Neural crest cell (in vitro differentiated cells): ENCODE measurements around the gene LCN2. TPM values are rescaled to one million over a fixed set of nuclear protein-coding genes. Genes with fewer than 3 reads are reported as not detected.

Experiments
- DNase-seq: peaks from one replicate; pipeline ENCODE4 v3.0.0; 2021; ENCODE audit warnings: low read depth, mixed read lengths, low spot score
- H3K27ac Mint-ChIP-seq: one replicate; pipeline ENCODE4 v1.8.0; 2021; ENCODE audit warnings: mild to moderate bottlenecking, mixed read lengths; ENCODE audit not compliant: unreplicated experiment
- H3K27me3 Mint-ChIP-seq: 2 replicates; pipeline ENCODE4 v1.8.0; 2021; ENCODE audit warnings: low read depth, mild to moderate bottlenecking, mixed read lengths
- H3K36me3 Mint-ChIP-seq: 2 replicates; pipeline ENCODE4 v1.8.0; 2021; ENCODE audit warnings: low read depth, mild to moderate bottlenecking, mixed read lengths
- H3K4me1 Mint-ChIP-seq: 2 replicates; pipeline ENCODE4 v1.8.0; 2021; ENCODE audit warnings: mixed read lengths
- H3K4me3 Mint-ChIP-seq: one replicate; pipeline ENCODE4 v1.8.0; 2021; ENCODE audit warnings: mild to moderate bottlenecking, mixed read lengths
- H3K9me3 Mint-ChIP-seq: 2 replicates; pipeline ENCODE4 v1.8.0; 2021; ENCODE audit warnings: mixed read lengths
- total RNA-seq: library from RNA; stranded (reverse); gene quantifications from 2 replicates; pipeline ENCODE4 v1.2.1, GENCODE V29; 2021
- TF ChIP-seq, protein P1 (sequence below): fragments of 200-600 bp; sonication (generic); conservative IDR thresholded peaks from 2 replicates; pipeline ENCODE4 v1.5.0; 2021; ENCODE audit warnings: antibody characterized with exemption, mild to moderate bottlenecking

The LCN2 gene
- total RNA-seq, 1 donor from 2014 or later: not detected

DNA sequence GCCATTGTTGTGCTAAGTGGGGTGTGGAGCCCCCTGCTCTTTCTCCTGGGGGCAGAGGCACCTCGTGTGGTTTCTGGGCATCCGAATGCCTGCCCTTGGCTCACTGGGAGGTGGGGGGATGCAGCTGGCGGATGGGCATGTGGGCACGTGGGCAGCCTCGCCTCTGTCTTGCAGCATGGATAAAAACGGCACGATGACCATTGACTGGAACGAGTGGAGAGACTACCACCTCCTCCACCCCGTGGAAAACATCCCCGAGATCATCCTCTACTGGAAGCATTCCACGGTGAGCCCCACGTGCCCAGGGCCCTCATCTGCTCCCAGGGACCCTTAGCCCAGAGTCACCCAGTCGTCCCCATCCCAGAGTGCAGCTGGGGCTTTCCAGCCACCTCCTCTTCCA, 47.1 kb upstream of the LCN2 start:
- TF ChIP-seq, protein P1, sequence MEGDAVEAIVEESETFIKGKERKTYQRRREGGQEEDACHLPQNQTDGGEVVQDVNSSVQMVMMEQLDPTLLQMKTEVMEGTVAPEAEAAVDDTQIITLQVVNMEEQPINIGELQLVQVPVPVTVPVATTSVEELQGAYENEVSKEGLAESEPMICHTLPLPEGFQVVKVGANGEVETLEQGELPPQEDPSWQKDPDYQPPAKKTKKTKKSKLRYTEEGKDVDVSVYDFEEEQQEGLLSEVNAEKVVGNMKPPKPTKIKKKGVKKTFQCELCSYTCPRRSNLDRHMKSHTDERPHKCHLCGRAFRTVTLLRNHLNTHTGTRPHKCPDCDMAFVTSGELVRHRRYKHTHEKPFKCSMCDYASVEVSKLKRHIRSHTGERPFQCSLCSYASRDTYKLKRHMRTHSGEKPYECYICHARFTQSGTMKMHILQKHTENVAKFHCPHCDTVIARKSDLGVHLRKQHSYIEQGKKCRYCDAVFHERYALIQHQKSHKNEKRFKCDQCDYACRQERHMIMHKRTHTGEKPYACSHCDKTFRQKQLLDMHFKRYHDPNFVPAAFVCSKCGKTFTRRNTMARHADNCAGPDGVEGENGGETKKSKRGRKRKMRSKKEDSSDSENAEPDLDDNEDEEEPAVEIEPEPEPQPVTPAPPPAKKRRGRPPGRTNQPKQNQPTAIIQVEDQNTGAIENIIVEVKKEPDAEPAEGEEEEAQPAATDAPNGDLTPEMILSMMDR: no peak
- DNase-seq: no peak
- Mint-ChIP-seq H3K9me3 (no peaks in the 10 kb centered on the region), H3K4me1 (peaks cover 28% of the 10 kb centered on the region), H3K36me3 (no peaks in the 10 kb centered on the region), H3K27ac (peak overlapping the region; percentile 19), H3K4me3 (peak overlapping the region; percentile 13), H3K27me3 (no peaks in the 10 kb centered on the region)

DNA sequence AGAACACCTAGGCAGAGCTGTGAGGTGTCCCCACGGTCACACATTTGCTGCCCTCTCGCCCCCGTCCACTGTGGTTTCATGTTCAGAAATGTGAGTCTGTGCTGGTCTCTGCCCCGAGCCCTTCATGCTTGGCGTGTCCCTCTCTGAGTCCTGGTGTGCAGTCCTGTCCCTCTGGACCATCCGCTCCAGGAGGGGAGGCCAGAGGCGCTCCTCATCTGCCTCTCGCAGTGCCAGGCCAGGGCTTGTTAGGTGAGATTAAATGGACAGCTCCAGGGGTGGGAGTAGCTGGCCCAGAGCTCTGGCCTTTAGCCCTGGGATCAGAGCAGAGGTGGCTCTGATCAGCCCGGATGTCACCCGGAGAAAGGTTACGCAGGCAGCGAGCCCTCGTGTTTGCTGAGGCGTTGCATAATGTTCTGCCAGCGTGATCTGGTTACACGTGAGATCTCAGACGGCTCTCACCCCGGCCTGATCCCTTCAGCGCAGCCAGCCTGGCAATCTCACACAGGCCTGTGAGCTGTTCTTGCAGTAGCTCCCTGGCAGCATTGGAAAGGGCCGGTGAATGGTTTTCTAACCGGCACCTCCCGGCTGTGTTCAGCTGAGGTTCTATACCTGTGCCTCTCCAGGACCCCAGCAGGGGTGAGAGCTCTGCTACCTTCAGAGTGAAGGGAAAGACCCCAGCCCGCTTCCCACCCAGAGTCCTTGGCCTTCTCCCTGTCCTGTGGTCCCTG, 46.2 kb upstream of the LCN2 start:
- no peaks in the 10 kb centered on the region for H3K27me3 Mint-ChIP-seq
- H3K27ac Mint-ChIP-seq: no peak overlapping the region
- no peaks in the 10 kb centered on the region for H3K36me3 Mint-ChIP-seq
- peak overlapping the region; percentile 31 for H3K4me3 Mint-ChIP-seq
- peaks cover 25% of the 10 kb centered on the region for H3K4me1 Mint-ChIP-seq
- TF ChIP-seq, protein P1: no peak
- DNase-seq: no peak
- no peaks in the 10 kb centered on the region for H3K9me3 Mint-ChIP-seq

DNA sequence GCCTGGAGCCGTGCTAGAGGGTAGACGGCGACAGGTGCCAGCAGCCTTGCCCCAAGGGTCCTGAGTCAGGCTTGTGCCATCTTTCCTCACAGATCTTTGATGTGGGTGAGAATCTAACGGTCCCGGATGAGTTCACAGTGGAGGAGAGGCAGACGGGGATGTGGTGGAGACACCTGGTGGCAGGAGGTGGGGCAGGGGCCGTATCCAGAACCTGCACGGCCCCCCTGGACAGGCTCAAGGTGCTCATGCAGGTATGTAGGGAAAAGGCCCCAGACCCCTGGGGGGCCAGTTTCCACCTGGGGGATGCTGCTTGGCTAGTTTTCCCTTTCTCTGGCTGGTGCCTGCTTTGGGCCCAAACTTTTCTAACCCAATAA, 45.7 kb upstream of the LCN2 start:
- TF ChIP-seq, protein P1: peak; percentile 47
- H3K36me3 Mint-ChIP-seq: no peaks in the 10 kb centered on the region

DNA sequence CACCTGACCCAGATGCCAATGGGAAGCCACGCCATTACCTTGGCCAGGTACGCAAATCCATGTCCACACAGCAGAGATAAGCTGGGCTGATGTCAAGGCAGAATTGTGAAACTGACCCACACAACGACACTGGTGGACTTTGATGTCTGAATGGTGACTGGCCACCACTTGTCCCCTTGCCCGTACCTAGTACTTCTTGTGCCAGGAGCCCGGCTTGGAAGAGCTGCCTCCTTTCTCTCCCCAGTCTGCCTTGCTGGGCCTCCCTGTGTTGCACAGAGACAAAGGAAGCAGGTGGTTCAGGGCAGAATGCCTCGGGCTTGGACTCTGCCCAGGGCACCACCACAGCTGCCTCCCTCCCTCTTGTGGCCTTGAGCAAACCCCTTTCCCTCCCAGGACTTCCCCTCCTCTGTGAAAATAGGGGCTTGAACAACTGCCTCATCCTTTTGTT, 45.1 kb upstream of the LCN2 start:
- no peak for DNase-seq
- H3K4me3 Mint-ChIP-seq: no peak overlapping the region
- no peaks in the 10 kb centered on the region for H3K36me3 Mint-ChIP-seq
- H3K4me1 Mint-ChIP-seq: peaks cover 17% of the 10 kb centered on the region
- H3K9me3 Mint-ChIP-seq: no peaks in the 10 kb centered on the region
- TF ChIP-seq, protein P1: no peak
- H3K27ac Mint-ChIP-seq: no peak overlapping the region
- no peaks in the 10 kb centered on the region for H3K27me3 Mint-ChIP-seq

More for the DNA sequence above, 45.7 kb upstream of the LCN2 start:
- H3K4me3 Mint-ChIP-seq: no peak overlapping the region
- H3K27ac Mint-ChIP-seq: no peak overlapping the region
- no peaks in the 10 kb centered on the region for H3K9me3 Mint-ChIP-seq
- no peak for DNase-seq
- peaks cover 19% of the 10 kb centered on the region for H3K4me1 Mint-ChIP-seq
- H3K27me3 Mint-ChIP-seq: no peaks in the 10 kb centered on the region

DNA sequence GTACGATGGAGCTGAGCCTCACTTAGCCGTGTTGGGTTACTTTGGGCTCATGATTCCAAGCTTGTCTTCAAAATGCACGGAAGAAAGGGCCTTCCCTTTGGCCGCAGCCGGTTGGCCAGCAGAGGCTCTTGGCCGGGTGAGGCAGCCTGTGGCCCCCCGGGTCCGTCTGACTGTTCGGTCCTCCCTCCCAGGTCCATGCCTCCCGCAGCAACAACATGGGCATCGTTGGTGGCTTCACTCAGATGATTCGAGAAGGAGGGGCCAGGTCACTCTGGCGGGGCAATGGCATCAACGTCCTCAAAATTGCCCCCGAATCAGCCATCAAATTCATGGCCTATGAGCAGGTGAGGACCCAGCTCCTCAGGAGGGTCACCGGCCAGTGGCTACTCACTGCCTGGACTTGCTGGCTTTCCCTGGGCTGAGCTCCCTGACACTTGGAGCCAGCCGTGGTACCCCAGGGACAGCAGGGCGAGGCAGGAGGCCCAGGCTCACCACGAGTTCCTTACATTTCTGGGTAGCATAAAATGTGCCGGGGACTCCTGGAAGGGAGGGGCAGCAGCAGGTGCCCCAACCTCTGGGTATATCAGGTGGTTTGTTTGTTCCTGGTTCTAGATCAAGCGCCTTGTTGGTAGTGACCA, 43.6 kb upstream of the LCN2 start:
- Mint-ChIP-seq H3K4me3 (no peak overlapping the region), H3K36me3 (no peaks in the 10 kb centered on the region), H3K9me3 (no peaks in the 10 kb centered on the region), H3K27me3 (no peaks in the 10 kb centered on the region), H3K4me1 (peaks cover 3% of the 10 kb centered on the region), H3K27ac (no peak overlapping the region)
- TF ChIP-seq, protein P1: no peak
- DNase-seq: no peak
